NCI-H345 treated with DMSO at 0.1 percent for 48 hours (cell line): ENCODE results near the gene KTI12.
A peak's percentile ranks its signal among the peaks of the same experiment; 100 is the strongest.

ENCODE experiments used
- DNase-seq: peaks from one replicate; lab custom pipeline; 2025; ENCODE audit not compliant: unreplicated experiment; lab: John Stamatoyannopoulos, UW

KTI12 gene

GRCh38 chr1:51989582-51990477, 43.8 kb downstream of the KTI12 start:
- no peak for DNase-seq

- DNase-seq: no peak
These were observed 45.4 kb downstream of the KTI12 start for GRCh38 chr1:51988254-51988653.

- peak; percentile 46 for DNase-seq
These were observed 46.9 kb downstream of the KTI12 start for GRCh38 chr1:51986718-51987117.

GRCh38 chr1:51982161-51982560, 51.4 kb downstream of the KTI12 start:
- no peak for DNase-seq
